Retinal pigment epithelial cell (primary cell): ENCODE data around the gene TMEM97.
"Not testable (repeated sequence)": the region's sequence is repeated elsewhere in the genome, so short reads cannot be mapped to it uniquely, and the experiment has no call there.

Source experiments
- DNase-seq: peaks from one replicate; pipeline ENCODE4 v3.0.0-alpha.2; 2010; ENCODE audit warnings: low read depth
- H3K4me3 ChIP-seq: 2 replicates; pipeline ENCODE4 v1.5.1; 2011; ENCODE audit warnings: mild to moderate bottlenecking, low read length, control low read depth, moderate library complexity
- CTCF ChIP-seq: conservative IDR thresholded peaks from 2 replicates; pipeline ENCODE4 v1.5.1; 2011; ENCODE audit warnings: low read depth, low read length, control low read depth, inconsistent platforms

Gene TMEM97

GRCh38 chr17:28338056-28338768, 19.2 kb downstream of the TMEM97 start:
- H3K4me3 ChIP-seq = no peak overlapping the region
- no peak for DNase-seq
- TF ChIP-seq CTCF = no peak

- H3K4me3 ChIP-seq = not testable (repeated sequence)
Observed at GRCh38 chr17:28338769-28339212, 19.8 kb downstream of the TMEM97 start.

GRCh38 chr17:28339431-28339830, 20.4 kb downstream of the TMEM97 start:
- no peak for DNase-seq
- no peak for TF ChIP-seq CTCF
- no peak overlapping the region for H3K4me3 ChIP-seq

More at GRCh38 chr17:28338769-28339212, 19.8 kb downstream of the TMEM97 start:
- not testable (repeated sequence) for DNase-seq

- no peak for TF ChIP-seq CTCF
Observed at GRCh38 chr17:28340374-28340773, 21.4 kb downstream of the TMEM97 start.

GRCh38 chr17:28341516-28341915, 22.5 kb downstream of the TMEM97 start:
- no peak for DNase-seq
- no peak for TF ChIP-seq CTCF
- H3K4me3 ChIP-seq = no peak overlapping the region

More at GRCh38 chr17:28340374-28340773, 21.4 kb downstream of the TMEM97 start:
- H3K4me3 ChIP-seq = no peak overlapping the region
- DNase-seq = no peak

- no peak for TF ChIP-seq CTCF
- H3K4me3 ChIP-seq = no peak overlapping the region
- no peak for DNase-seq
Observed at GRCh38 chr17:28342313-28342712, 23.3 kb downstream of the TMEM97 start.

GRCh38 chr17:28343491-28343932, 24.5 kb downstream of the TMEM97 start:
- no peak for TF ChIP-seq CTCF
- no peak for DNase-seq
- no peak overlapping the region for H3K4me3 ChIP-seq
